ENCODE results near the gene ABCA4. TPM values are rescaled to one million over a fixed set of nuclear protein-coding genes. Genes with fewer than 3 reads are reported as not detected.

ABCA4 gene
- total and polyA plus RNA-seq, 2 experiments from 2014 or later = 0.53 to 1.4 TPM

GRCh38 chr1:93979718-93980319 is 141.1 kb downstream of the ABCA4 start:
- H3K27me3 ChIP-seq = no peaks in the 10 kb centered on the region
- H3K4me3 ChIP-seq = no peak overlapping the region
- no peak overlapping the region for H2AFZ ChIP-seq
- H3K9me2 ChIP-seq (replicated peaks; ENCODE audit: insufficient read depth) = no peaks in the 10 kb centered on the region
- H3K27ac ChIP-seq = peak overlapping the region; percentile 74
- no peaks in the 10 kb centered on the region for H3K79me2 ChIP-seq
- no peaks in the 10 kb centered on the region for H3K36me3 ChIP-seq (replicated peaks; ENCODE audit: insufficient read depth, low read depth)
- 54% methylated on average over 4 of the region's 4 CpGs for WGBS (ENCODE audit: low lambda C conversion rate, missing lambda C conversion rate)
- no peaks in the 10 kb centered on the region for H4K20me1 ChIP-seq (ENCODE audit: insufficient read depth, poor library complexity, severe bottlenecking)
- TF ChIP-seq EZH2 (IDR thresholded peaks at IDR 0.05; ENCODE audit: borderline replicate concordance) (no peak), EZH2phosphoT487 (IDR thresholded peaks at IDR 0.05; ENCODE audit: low read depth, severe bottlenecking, unreplicated experiment) (no peak)
- DNase-seq (ENCODE audit: low spot score) = peak; percentile 69
- H3K9me3 ChIP-seq (ENCODE audit: low read depth) = no peaks in the 10 kb centered on the region
- no peak overlapping the region for H3K4me2 ChIP-seq
- peaks cover 21% of the 10 kb centered on the region for H3K4me1 ChIP-seq (ENCODE audit: insufficient read depth)

GRCh38 chr1:93979040-93979717 is 141.8 kb downstream of the ABCA4 start:
- WGBS (ENCODE audit: low lambda C conversion rate, missing lambda C conversion rate) = 76% methylated on average over 7 of the region's 7 CpGs
- Histone ChIP-seq H3K4me2 (no peak overlapping the region), H3K9me2 (replicated peaks; ENCODE audit: insufficient read depth) (no peaks in the 10 kb centered on the region), H3K4me1 (ENCODE audit: insufficient read depth) (peaks cover 21% of the 10 kb centered on the region), H3K27ac (peak overlapping the region; percentile 47), H3K27me3 (no peaks in the 10 kb centered on the region), H2AFZ (no peak overlapping the region), H3K9me3 (ENCODE audit: low read depth) (no peaks in the 10 kb centered on the region), H3K4me3 (no peak overlapping the region), H4K20me1 (ENCODE audit: insufficient read depth, poor library complexity, severe bottlenecking) (no peaks in the 10 kb centered on the region), H3K36me3 (replicated peaks; ENCODE audit: insufficient read depth, low read depth) (no peaks in the 10 kb centered on the region), H3K79me2 (no peaks in the 10 kb centered on the region)
- DNase-seq (ENCODE audit: low spot score) = no peak
- TF ChIP-seq EZH2 (IDR thresholded peaks at IDR 0.05; ENCODE audit: borderline replicate concordance) (no peak), CTCF (IDR thresholded peaks at IDR 0.05; ENCODE audit: poor library complexity) (no peak), EZH2phosphoT487 (IDR thresholded peaks at IDR 0.05; ENCODE audit: low read depth, severe bottlenecking, unreplicated experiment) (no peak)

GRCh38 chr1:93977598-93977945 is 143.4 kb downstream of the ABCA4 start:
- peak overlapping the region; percentile 1 for H3K4me2 ChIP-seq
- DNase-seq (ENCODE audit: low spot score) = no peak

More at GRCh38 chr1:93977598-93977945, 143.4 kb downstream of the ABCA4 start:
- Histone ChIP-seq H3K36me3 (replicated peaks; ENCODE audit: insufficient read depth, low read depth) (no peaks in the 10 kb centered on the region), H3K4me1 (ENCODE audit: insufficient read depth) (peaks cover 21% of the 10 kb centered on the region), H4K20me1 (ENCODE audit: insufficient read depth, poor library complexity, severe bottlenecking) (no peaks in the 10 kb centered on the region), H3K9me2 (replicated peaks; ENCODE audit: insufficient read depth) (no peaks in the 10 kb centered on the region), H3K4me3 (no peak overlapping the region), H2AFZ (no peak overlapping the region), H3K9me3 (ENCODE audit: low read depth) (no peaks in the 10 kb centered on the region), H3K27ac (no peak overlapping the region), H3K79me2 (no peaks in the 10 kb centered on the region), H3K27me3 (no peaks in the 10 kb centered on the region)
- WGBS (ENCODE audit: low lambda C conversion rate, missing lambda C conversion rate) = 78% methylated on average over 1 of the region's 1 CpG
- TF ChIP-seq EZH2 (IDR thresholded peaks at IDR 0.05; ENCODE audit: borderline replicate concordance) = no peak
- TF ChIP-seq CTCF (IDR thresholded peaks at IDR 0.05; ENCODE audit: poor library complexity) = no peak
- TF ChIP-seq EZH2phosphoT487 (IDR thresholded peaks at IDR 0.05; ENCODE audit: low read depth, severe bottlenecking, unreplicated experiment) = no peak
